ENCODE data around the gene CRY2.

The CRY2 gene

GRCh38 chr11:45852018-45852711 lies 4.9 kb downstream of the CRY2 start:
- H3K36me3 ChIP-seq (ENCODE audit: control insufficient read depth, insufficient read depth, low read length), result peaks cover 4% of the 10 kb centered on the region
- H3K27ac ChIP-seq (ENCODE audit: low read depth, low read length), result no peak overlapping the region

GRCh38 chr11:45852712-45853101 lies 5.4 kb downstream of the CRY2 start:
- H3K4me1 ChIP-seq (ENCODE audit: control insufficient read depth, insufficient read depth, low read length), result peaks cover 42% of the 10 kb centered on the region
- H3K4me3 ChIP-seq (ENCODE audit: low read depth, low read length), result peak overlapping the region; percentile 12; the same call in 1 of the 2 replicates
- 0 out of 2 replicates have a peak, but pooled peaks cover 5% of the 10 kb centered on the region for H3K27me3 ChIP-seq (ENCODE audit: control insufficient read depth, insufficient read depth, low read length)
- no peak overlapping the region for H3K9ac ChIP-seq (ENCODE audit: low read length)
- no peak overlapping the region for H3K27ac ChIP-seq (ENCODE audit: low read depth, low read length)
- peaks cover 7% of the 10 kb centered on the region for H3K36me3 ChIP-seq (ENCODE audit: control insufficient read depth, insufficient read depth, low read length)
- no peaks in the 10 kb centered on the region for H3K9me3 ChIP-seq (ENCODE audit: control insufficient read depth, insufficient read depth, low read depth, low read length)

More at GRCh38 chr11:45852018-45852711, 4.9 kb downstream of the CRY2 start:
- peak overlapping the region; percentile 12; the same call in 1 of the 2 replicates for H3K4me3 ChIP-seq (ENCODE audit: low read depth, low read length)
- peaks cover 42% of the 10 kb centered on the region for H3K4me1 ChIP-seq (ENCODE audit: control insufficient read depth, insufficient read depth, low read length)
- no peak overlapping the region for H3K9ac ChIP-seq (ENCODE audit: low read length)
- no peaks in the 10 kb centered on the region for H3K9me3 ChIP-seq (ENCODE audit: control insufficient read depth, insufficient read depth, low read depth, low read length)
- 0 out of 2 replicates have a peak, but pooled peaks cover 5% of the 10 kb centered on the region for H3K27me3 ChIP-seq (ENCODE audit: control insufficient read depth, insufficient read depth, low read length)

GRCh38 chr11:45853332-45854219 lies 6.3 kb downstream of the CRY2 start:
- H3K27ac ChIP-seq (ENCODE audit: low read depth, low read length), result no peak overlapping the region

GRCh38 chr11:45855308-45855707 lies 8.0 kb downstream of the CRY2 start:
- no peaks in the 10 kb centered on the region for H3K27me3 ChIP-seq (ENCODE audit: control insufficient read depth, insufficient read depth, low read length)
- H3K27ac ChIP-seq (ENCODE audit: low read depth, low read length), result no peak overlapping the region
- no peak overlapping the region for H3K4me3 ChIP-seq (ENCODE audit: low read depth, low read length)
- no peaks in the 10 kb centered on the region for H3K9me3 ChIP-seq (ENCODE audit: control insufficient read depth, insufficient read depth, low read depth, low read length)
- no peak overlapping the region for H3K9ac ChIP-seq (ENCODE audit: low read length)
- peaks cover 12% of the 10 kb centered on the region for H3K36me3 ChIP-seq (ENCODE audit: control insufficient read depth, insufficient read depth, low read length)
- H3K4me1 ChIP-seq (ENCODE audit: control insufficient read depth, insufficient read depth, low read length), result peaks cover 52% of the 10 kb centered on the region

More at GRCh38 chr11:45853332-45854219, 6.3 kb downstream of the CRY2 start:
- Histone ChIP-seq H3K9ac (ENCODE audit: low read length) (no peak overlapping the region), H3K4me3 (ENCODE audit: low read depth, low read length) (no peak overlapping the region), H3K4me1 (ENCODE audit: control insufficient read depth, insufficient read depth, low read length) (peaks cover 43% of the 10 kb centered on the region), H3K27me3 (ENCODE audit: control insufficient read depth, insufficient read depth, low read length) (0 out of 2 replicates have a peak, but pooled peaks cover under 1% of the 10 kb centered on the region), H3K9me3 (ENCODE audit: control insufficient read depth, insufficient read depth, low read depth, low read length) (no peaks in the 10 kb centered on the region), H3K36me3 (ENCODE audit: control insufficient read depth, insufficient read depth, low read length) (peaks cover 8% of the 10 kb centered on the region)

- Histone ChIP-seq H3K9ac (ENCODE audit: low read length) (no peak overlapping the region), H3K27ac (ENCODE audit: low read depth, low read length) (no peak overlapping the region), H3K4me3 (ENCODE audit: low read depth, low read length) (no peak overlapping the region), H3K4me1 (ENCODE audit: control insufficient read depth, insufficient read depth, low read length) (peaks cover 52% of the 10 kb centered on the region), H3K27me3 (ENCODE audit: control insufficient read depth, insufficient read depth, low read length) (no peaks in the 10 kb centered on the region), H3K36me3 (ENCODE audit: control insufficient read depth, insufficient read depth, low read length) (peaks cover 19% of the 10 kb centered on the region), H3K9me3 (ENCODE audit: control insufficient read depth, insufficient read depth, low read depth, low read length) (no peaks in the 10 kb centered on the region)
These were observed 8.8 kb downstream of the CRY2 start for GRCh38 chr11:45856044-45856468.

GRCh38 chr11:45857961-45858474 lies 10.7 kb downstream of the CRY2 start:
- no peak overlapping the region for H3K4me3 ChIP-seq (ENCODE audit: low read depth, low read length)
- peaks cover 39% of the 10 kb centered on the region for H3K36me3 ChIP-seq (ENCODE audit: control insufficient read depth, insufficient read depth, low read length)
- H3K27ac ChIP-seq (ENCODE audit: low read depth, low read length), result no peak overlapping the region
- H3K27me3 ChIP-seq (ENCODE audit: control insufficient read depth, insufficient read depth, low read length), result no peaks in the 10 kb centered on the region
- no peak overlapping the region for H3K9ac ChIP-seq (ENCODE audit: low read length)
- peaks cover 39% of the 10 kb centered on the region for H3K4me1 ChIP-seq (ENCODE audit: control insufficient read depth, insufficient read depth, low read length)
- no peaks in the 10 kb centered on the region for H3K9me3 ChIP-seq (ENCODE audit: control insufficient read depth, insufficient read depth, low read depth, low read length)

GRCh38 chr11:45858751-45859398 lies 11.6 kb downstream of the CRY2 start:
- H3K9me3 ChIP-seq (ENCODE audit: control insufficient read depth, insufficient read depth, low read depth, low read length), result no peaks in the 10 kb centered on the region
- H3K36me3 ChIP-seq (ENCODE audit: control insufficient read depth, insufficient read depth, low read length), result peaks cover 47% of the 10 kb centered on the region
- H3K27ac ChIP-seq (ENCODE audit: low read depth, low read length), result no peak overlapping the region
- H3K4me1 ChIP-seq (ENCODE audit: control insufficient read depth, insufficient read depth, low read length), result peaks cover 30% of the 10 kb centered on the region
- H3K9ac ChIP-seq (ENCODE audit: low read length), result no peak overlapping the region
- H3K27me3 ChIP-seq (ENCODE audit: control insufficient read depth, insufficient read depth, low read length), result no peaks in the 10 kb centered on the region
- H3K4me3 ChIP-seq (ENCODE audit: low read depth, low read length), result no peak overlapping the region

GRCh38 chr11:45859661-45860140 lies 12.4 kb downstream of the CRY2 start:
- Histone ChIP-seq H3K9me3 (ENCODE audit: control insufficient read depth, insufficient read depth, low read depth, low read length) (no peaks in the 10 kb centered on the region), H3K9ac (ENCODE audit: low read length) (no peak overlapping the region), H3K4me3 (ENCODE audit: low read depth, low read length) (no peak overlapping the region), H3K27me3 (ENCODE audit: control insufficient read depth, insufficient read depth, low read length) (no peaks in the 10 kb centered on the region), H3K36me3 (ENCODE audit: control insufficient read depth, insufficient read depth, low read length) (peaks cover 49% of the 10 kb centered on the region), H3K27ac (ENCODE audit: low read depth, low read length) (no peak overlapping the region), H3K4me1 (ENCODE audit: control insufficient read depth, insufficient read depth, low read length) (peaks cover 27% of the 10 kb centered on the region)

GRCh38 chr11:45860348-45860747 lies 13.1 kb downstream of the CRY2 start:
- H3K9me3 ChIP-seq (ENCODE audit: control insufficient read depth, insufficient read depth, low read depth, low read length), result no peaks in the 10 kb centered on the region
- peaks cover 21% of the 10 kb centered on the region for H3K4me1 ChIP-seq (ENCODE audit: control insufficient read depth, insufficient read depth, low read length)
- H3K27ac ChIP-seq (ENCODE audit: low read depth, low read length), result no peak overlapping the region
- no peaks in the 10 kb centered on the region for H3K27me3 ChIP-seq (ENCODE audit: control insufficient read depth, insufficient read depth, low read length)
- H3K9ac ChIP-seq (ENCODE audit: low read length), result no peak overlapping the region
- peaks cover 49% of the 10 kb centered on the region for H3K36me3 ChIP-seq (ENCODE audit: control insufficient read depth, insufficient read depth, low read length)
- H3K4me3 ChIP-seq (ENCODE audit: low read depth, low read length), result no peak overlapping the region

- H3K9ac ChIP-seq (ENCODE audit: low read length), result no peak overlapping the region
- H3K36me3 ChIP-seq (ENCODE audit: control insufficient read depth, insufficient read depth, low read length), result peaks cover 49% of the 10 kb centered on the region
- H3K27me3 ChIP-seq (ENCODE audit: control insufficient read depth, insufficient read depth, low read length), result no peaks in the 10 kb centered on the region
- no peaks in the 10 kb centered on the region for H3K9me3 ChIP-seq (ENCODE audit: control insufficient read depth, insufficient read depth, low read depth, low read length)
- no peak overlapping the region for H3K4me3 ChIP-seq (ENCODE audit: low read depth, low read length)
- H3K4me1 ChIP-seq (ENCODE audit: control insufficient read depth, insufficient read depth, low read length), result peaks cover 17% of the 10 kb centered on the region
- H3K27ac ChIP-seq (ENCODE audit: low read depth, low read length), result no peak overlapping the region
These were observed 13.7 kb downstream of the CRY2 start for GRCh38 chr11:45860764-45861510.

Measured in HUES6 (cell line).